ENCODE results near the gene VAV2.

DNA sequence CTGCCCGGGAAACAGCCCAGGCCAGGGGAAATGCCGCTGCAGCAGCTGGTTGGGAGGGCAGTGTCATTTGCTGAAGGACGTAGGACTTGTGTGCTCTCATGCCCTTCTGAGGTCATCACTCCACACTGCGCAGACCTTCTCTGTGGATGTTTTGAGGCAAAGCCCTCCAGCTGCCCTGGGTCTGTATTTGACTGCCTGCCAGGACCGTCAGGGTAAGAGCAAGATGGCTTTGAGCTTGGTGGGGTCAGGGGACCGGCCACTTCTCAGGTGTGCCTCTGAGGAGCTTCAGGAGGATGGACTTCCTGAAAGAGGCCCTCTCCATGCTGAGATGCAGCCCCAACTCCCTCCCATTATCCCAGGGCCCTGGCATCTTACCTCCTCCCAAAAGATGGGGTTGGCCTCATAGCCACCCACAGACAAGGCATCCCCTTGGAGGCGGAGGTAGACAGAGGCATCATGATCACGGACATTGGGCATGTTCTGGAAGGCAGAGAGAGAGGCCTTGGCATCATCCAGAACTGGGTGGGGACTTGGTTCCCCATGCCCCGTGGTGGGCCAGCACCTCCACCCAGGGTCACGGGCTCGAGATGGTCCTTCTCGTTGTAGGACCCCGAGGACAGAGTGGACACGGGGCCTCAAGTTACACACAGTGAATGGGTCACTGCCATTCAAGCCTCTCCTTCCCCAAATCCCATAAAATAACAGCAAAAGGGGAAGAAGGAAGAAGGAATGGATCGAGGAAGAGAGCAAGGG is 273.4 kb downstream of the VAV2 start:
- TF ChIP-seq CREB1 (CRISPR knock-in tag; IDR thresholded peaks at IDR 0.05; ENCODE audit: low read depth) (no peak), POLR2AphosphoS5 (IDR thresholded peaks at IDR 0.05; ENCODE audit: low read depth) (no peak), EZH2 (IDR thresholded peaks at IDR 0.05; ENCODE audit: low read depth, unreplicated experiment) (no peak), EZH2phosphoT487 (IDR thresholded peaks at IDR 0.05; ENCODE audit: unreplicated experiment) (no peak), ZNF331 (CRISPR knock-in tag; IDR thresholded peaks at IDR 0.05; ENCODE audit: low read depth) (no peak), JUNB (IDR thresholded peaks at IDR 0.05; ENCODE audit: unreplicated experiment) (no peak)
- TF ChIP-seq, protein P1, sequence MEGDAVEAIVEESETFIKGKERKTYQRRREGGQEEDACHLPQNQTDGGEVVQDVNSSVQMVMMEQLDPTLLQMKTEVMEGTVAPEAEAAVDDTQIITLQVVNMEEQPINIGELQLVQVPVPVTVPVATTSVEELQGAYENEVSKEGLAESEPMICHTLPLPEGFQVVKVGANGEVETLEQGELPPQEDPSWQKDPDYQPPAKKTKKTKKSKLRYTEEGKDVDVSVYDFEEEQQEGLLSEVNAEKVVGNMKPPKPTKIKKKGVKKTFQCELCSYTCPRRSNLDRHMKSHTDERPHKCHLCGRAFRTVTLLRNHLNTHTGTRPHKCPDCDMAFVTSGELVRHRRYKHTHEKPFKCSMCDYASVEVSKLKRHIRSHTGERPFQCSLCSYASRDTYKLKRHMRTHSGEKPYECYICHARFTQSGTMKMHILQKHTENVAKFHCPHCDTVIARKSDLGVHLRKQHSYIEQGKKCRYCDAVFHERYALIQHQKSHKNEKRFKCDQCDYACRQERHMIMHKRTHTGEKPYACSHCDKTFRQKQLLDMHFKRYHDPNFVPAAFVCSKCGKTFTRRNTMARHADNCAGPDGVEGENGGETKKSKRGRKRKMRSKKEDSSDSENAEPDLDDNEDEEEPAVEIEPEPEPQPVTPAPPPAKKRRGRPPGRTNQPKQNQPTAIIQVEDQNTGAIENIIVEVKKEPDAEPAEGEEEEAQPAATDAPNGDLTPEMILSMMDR (conservative IDR thresholded peaks at IDR 0.05; ENCODE audit: low read depth in 2 of 2), result no peak
- TF ChIP-seq, protein P2, sequence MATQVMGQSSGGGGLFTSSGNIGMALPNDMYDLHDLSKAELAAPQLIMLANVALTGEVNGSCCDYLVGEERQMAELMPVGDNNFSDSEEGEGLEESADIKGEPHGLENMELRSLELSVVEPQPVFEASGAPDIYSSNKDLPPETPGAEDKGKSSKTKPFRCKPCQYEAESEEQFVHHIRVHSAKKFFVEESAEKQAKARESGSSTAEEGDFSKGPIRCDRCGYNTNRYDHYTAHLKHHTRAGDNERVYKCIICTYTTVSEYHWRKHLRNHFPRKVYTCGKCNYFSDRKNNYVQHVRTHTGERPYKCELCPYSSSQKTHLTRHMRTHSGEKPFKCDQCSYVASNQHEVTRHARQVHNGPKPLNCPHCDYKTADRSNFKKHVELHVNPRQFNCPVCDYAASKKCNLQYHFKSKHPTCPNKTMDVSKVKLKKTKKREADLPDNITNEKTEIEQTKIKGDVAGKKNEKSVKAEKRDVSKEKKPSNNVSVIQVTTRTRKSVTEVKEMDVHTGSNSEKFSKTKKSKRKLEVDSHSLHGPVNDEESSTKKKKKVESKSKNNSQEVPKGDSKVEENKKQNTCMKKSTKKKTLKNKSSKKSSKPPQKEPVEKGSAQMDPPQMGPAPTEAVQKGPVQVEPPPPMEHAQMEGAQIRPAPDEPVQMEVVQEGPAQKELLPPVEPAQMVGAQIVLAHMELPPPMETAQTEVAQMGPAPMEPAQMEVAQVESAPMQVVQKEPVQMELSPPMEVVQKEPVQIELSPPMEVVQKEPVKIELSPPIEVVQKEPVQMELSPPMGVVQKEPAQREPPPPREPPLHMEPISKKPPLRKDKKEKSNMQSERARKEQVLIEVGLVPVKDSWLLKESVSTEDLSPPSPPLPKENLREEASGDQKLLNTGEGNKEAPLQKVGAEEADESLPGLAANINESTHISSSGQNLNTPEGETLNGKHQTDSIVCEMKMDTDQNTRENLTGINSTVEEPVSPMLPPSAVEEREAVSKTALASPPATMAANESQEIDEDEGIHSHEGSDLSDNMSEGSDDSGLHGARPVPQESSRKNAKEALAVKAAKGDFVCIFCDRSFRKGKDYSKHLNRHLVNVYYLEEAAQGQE (IDR thresholded peaks at IDR 0.05; ENCODE audit: unreplicated experiment), result no peak
- TF ChIP-seq, protein P3, sequence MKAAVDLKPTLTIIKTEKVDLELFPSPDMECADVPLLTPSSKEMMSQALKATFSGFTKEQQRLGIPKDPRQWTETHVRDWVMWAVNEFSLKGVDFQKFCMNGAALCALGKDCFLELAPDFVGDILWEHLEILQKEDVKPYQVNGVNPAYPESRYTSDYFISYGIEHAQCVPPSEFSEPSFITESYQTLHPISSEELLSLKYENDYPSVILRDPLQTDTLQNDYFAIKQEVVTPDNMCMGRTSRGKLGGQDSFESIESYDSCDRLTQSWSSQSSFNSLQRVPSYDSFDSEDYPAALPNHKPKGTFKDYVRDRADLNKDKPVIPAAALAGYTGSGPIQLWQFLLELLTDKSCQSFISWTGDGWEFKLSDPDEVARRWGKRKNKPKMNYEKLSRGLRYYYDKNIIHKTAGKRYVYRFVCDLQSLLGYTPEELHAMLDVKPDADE (IDR thresholded peaks at IDR 0.05), result no peak
- TF ChIP-seq, protein P4, sequence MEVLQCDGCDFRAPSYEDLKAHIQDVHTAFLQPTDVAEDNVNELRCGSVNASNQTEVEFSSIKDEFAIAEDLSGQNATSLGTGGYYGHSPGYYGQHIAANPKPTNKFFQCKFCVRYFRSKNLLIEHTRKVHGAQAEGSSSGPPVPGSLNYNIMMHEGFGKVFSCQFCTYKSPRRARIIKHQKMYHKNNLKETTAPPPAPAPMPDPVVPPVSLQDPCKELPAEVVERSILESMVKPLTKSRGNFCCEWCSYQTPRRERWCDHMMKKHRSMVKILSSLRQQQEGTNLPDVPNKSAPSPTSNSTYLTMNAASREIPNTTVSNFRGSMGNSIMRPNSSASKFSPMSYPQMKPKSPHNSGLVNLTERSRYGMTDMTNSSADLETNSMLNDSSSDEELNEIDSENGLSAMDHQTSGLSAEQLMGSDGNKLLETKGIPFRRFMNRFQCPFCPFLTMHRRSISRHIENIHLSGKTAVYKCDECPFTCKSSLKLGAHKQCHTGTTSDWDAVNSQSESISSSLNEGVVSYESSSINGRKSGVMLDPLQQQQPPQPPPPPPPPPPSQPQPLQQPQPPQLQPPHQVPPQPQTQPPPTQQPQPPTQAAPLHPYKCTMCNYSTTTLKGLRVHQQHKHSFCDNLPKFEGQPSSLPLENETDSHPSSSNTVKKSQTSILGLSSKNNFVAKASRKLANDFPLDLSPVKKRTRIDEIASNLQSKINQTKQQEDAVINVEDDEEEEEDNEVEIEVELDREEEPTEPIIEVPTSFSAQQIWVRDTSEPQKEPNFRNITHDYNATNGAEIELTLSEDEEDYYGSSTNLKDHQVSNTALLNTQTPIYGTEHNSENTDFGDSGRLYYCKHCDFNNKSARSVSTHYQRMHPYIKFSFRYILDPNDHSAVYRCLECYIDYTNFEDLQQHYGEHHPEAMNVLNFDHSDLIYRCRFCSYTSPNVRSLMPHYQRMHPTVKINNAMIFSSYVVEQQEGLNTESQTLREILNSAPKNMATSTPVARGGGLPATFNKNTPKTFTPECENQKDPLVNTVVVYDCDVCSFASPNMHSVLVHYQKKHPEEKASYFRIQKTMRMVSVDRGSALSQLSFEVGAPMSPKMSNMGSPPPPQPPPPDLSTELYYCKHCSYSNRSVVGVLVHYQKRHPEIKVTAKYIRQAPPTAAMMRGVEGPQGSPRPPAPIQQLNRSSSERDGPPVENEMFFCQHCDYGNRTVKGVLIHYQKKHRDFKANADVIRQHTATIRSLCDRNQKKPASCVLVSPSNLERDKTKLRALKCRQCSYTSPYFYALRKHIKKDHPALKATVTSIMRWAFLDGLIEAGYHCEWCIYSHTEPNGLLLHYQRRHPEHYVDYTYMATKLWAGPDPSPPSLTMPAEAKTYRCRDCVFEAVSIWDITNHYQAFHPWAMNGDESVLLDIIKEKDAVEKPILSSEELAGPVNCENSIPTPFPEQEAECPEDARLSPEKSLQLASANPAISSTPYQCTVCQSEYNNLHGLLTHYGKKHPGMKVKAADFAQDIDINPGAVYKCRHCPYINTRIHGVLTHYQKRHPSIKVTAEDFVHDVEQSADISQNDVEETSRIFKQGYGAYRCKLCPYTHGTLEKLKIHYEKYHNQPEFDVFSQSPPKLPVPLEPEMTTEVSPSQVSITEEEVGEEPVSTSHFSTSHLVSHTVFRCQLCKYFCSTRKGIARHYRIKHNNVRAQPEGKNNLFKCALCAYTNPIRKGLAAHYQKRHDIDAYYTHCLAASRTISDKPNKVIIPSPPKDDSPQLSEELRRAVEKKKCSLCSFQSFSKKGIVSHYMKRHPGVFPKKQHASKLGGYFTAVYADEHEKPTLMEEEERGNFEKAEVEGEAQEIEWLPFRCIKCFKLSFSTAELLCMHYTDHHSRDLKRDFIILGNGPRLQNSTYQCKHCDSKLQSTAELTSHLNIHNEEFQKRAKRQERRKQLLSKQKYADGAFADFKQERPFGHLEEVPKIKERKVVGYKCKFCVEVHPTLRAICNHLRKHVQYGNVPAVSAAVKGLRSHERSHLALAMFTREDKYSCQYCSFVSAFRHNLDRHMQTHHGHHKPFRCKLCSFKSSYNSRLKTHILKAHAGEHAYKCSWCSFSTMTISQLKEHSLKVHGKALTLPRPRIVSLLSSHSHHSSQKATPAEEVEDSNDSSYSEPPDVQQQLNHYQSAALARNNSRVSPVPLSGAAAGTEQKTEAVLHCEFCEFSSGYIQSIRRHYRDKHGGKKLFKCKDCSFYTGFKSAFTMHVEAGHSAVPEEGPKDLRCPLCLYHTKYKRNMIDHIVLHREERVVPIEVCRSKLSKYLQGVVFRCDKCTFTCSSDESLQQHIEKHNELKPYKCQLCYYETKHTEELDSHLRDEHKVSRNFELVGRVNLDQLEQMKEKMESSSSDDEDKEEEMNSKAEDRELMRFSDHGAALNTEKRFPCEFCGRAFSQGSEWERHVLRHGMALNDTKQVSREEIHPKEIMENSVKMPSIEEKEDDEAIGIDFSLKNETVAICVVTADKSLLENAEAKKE (CRISPR knock-in tag; IDR thresholded peaks at IDR 0.05), result no peak

Data from GM23338 (cell line).